Stimulated activated CD8-positive, alpha-beta memory T cell treated with anti-CD3 and anti-CD28 coated beads, Interleukin-12 subunit alpha, Interleukin-12 subunit beta, amount 100 ng/mL, for 24 hours (primary cell): ENCODE results near the gene PPP1R14D.

Source experiments
- DNase-seq: peaks from one replicate; pipeline ENCODE4 v3.0.0-alpha.2; 2020; ENCODE audit errors: extremely low read depth

Gene PPP1R14D

DNA sequence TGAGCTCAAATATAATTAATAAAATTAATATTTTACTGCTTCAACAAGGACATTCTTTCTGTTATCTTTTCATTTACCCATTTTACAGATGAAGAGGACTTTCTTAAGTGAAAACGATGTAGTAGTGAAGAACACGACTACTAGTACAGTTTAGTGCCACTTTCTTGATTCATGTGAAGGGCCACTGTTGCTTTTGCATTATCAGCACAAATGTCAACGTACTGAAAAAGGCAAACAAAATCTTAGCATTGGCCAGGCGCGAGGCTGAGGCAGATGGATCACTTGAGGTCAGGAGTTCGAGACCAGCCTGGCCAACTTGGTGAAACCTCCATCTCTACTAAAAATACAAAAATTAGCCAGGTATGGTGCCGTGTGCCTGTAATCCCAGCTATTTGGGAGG lies 9.5 kb downstream of the PPP1R14D start:
- DNase-seq, result no peak

DNA sequence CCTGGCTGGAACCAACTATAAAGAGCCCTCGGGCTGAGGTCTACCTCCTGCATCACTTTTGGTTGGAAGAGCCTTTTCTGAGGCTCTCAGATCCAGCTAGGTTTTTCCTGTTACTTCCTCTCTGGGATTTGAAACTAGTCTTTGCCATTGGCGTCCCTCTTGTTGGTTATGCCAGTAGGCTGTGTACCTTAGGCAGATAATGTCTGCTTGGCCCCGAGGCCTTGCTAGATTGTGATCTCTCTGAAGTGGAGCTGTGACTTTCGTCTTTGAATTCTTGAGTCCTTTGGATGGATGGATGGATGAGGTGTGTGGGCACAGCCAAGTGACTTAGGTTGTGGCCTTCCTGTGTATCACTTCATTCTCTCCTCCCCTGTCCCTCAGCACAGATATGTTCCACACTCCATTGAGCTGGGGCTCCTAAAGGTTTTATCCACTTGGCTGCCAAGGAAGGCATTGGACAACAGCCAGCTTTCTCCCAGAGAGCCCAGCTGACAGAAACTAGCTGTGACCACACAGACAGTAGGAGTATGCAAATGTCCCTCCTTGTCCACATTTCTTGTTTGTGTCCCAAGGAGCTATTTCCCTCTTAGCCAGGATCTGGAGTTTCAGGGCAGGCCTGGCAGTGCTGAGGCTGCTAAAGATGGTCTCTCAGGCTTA lies 13.3 kb downstream of the PPP1R14D start:
- no peak for DNase-seq

DNA sequence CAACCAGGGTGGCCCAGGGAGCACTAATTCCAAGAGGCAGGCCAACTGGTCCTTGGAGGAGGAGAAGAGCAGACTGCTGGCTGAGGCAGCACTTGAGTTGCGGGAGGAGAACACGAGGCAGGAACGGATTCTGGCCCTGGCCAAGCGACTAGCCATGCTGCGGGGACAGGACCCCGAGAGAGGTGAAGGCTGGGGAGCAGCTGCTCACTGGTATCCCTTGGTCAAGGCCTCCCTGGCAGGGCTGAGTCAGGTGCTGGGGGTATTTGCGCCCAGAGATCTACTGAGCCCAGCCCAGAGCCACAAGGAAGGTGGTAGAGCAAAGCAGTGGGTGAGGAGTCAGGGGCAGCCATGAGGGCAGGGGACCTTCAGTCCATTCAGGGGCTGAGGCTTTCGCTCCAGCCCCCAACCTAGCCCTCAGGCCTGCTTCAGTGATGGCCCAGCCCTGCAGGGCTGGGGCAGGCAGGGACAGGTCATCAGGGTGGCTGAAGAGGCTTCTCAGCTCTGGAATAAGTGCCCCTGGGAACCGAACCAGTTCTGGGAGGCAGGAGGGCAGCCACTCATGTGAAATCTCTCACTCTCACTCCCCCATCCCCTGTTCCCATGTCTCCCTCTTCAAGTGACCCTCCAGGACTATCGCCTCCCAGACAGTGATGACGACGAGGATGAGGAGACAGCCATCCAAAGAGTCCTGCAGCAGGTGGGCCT lies 15.6 kb downstream of the PPP1R14D start:
- DNase-seq, result no peak

DNA sequence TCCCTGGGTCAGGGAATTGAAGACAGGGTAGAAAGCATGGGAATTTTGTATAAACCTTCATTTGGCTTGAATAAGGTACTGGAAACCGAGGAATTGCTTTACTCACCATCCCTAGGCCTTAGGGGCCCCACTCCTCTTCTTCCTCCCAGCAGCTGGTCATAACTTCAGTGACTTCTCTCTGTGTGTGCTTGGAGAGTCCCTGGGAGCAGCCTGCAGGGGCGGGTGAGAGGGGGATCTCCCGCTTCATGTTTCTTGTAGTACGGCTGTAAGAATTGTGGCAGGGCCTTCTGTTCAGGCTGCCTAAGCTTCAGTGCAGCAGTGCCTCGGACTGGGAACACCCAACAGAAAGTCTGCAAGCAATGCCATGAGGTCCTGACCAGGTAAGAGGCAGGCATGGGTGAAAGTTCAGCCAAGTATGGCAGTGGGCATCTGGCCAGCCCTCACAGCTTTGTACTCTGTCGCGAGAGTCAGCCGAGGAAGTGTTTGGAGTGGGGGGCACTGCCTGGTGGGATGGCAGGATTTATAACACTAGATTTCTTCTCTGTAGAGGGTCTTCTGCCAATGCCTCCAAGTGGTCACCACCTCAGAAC lies 19.6 kb downstream of the PPP1R14D start:
- no peak for DNase-seq

DNA sequence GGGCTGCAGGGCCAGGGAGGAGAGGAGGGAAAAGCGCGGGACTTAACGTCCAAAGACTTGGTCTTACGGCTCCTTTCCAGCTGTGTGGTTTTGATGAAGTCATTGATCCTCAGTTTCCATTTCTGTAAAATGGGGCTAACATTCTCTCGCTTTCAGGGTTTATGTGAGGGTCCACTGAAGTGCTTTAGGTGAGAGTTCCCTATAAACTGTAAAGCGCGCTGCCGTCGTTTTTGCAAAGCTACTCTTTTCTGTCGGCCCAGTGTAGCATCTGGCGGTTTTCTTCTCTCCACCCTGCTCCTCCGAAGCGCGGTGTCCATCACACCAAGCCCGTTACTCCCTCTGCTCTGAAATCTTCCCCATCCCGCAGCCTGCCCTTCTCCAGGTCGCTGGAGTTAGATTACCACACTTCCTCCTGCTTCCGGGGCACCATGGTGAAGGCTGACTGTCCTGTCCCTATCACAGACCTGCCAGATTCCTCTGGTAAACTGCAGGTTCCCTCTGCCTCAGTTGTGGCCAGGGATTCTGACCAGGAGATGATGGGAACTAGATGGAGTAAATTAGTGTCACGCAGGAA lies 20.5 kb downstream of the PPP1R14D start:
- DNase-seq, result no peak

DNA sequence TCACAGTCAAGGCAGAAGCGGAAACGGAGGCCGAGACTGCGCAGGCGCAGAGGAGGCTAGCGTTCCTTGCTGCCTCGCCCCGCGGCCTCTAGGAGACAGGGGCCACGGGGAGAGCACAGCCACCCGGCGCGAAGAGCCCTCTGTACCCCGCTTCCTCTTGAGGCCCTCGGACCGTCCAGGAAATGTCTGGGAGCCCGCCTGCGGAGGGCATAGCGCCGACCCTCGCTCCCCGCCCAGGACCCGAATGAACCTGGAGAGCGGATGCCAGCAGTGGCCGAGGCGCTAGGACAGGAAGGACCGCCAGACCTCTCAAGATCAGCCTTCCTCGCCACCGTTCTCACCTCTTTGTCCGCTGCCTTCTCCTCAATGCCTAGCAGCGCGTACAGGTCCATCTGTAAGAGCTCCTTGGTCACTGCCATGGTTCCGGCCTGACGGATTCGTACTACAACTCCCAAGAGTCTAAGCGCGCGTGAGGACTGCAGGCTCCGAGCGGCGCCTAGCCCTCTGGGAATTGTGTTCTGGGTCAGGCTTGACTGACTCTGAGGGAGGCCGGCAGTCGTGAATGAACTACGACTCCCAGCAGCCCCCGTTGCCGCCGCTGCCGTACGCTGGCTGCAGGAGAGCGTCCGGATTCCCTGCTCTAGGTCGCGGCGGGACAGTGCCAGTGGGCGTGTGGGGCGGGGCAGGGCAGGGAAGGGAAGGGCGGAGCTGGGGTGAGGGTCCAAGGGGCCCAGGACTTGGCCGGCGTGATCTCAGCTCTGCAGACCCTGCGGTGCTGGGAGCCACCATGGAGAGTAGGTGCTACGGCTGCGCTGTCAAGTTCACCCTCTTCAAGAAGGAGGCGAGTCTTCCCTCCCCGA lies 21.2 kb downstream of the PPP1R14D start, which contains the start of the genes DNAJC17 and ZFYVE19:
Gene DNAJC17 (minus strand): TSS at position 446 of the 860 bp plus-strand sequence. CDS start 27 bp downstream, at position 419.
Gene ZFYVE19 (plus strand): TSS at position 62 of the 860 bp plus-strand sequence. CDS start 501 bp downstream, at position 563.
- DNase-seq, result peak; percentile 84

DNA sequence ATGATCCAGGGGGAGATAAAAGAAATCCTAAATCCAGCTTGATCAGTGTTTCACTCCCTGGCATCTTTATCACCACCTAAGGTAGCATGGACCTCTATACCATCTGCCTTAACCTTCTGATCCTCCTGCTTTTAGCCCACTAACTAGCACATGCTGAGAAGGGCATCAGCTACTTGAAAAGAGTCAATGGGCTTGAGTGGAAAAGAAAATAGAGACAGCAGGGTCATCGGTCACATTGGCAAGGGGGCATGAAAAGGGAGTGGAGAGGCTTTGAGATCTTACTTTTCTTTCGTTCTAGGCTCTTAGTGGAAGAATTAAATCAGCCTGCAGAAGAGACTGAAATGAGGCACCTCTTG lies 21.9 kb downstream of the PPP1R14D start:
- DNase-seq, result no peak

DNA sequence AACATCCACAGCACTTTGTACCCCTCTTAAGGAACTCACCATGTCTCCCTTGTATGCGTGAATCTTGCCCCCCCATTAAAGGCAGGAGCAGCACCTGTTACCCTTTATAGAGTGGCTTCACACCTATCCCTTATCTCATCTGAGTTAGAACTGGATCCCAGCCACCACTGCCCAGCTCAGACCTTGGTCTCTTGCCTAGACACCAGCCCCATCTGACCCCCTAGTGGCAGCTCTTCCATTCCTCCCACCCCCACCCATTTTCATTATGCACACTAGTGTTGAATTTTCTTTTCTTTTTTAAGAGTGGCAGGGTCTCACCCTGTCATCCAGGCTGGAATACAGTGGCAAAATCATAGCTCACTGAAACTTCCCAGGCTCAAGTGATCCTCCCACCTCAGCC lies 24.8 kb downstream of the PPP1R14D start:
- no peak for DNase-seq

DNA sequence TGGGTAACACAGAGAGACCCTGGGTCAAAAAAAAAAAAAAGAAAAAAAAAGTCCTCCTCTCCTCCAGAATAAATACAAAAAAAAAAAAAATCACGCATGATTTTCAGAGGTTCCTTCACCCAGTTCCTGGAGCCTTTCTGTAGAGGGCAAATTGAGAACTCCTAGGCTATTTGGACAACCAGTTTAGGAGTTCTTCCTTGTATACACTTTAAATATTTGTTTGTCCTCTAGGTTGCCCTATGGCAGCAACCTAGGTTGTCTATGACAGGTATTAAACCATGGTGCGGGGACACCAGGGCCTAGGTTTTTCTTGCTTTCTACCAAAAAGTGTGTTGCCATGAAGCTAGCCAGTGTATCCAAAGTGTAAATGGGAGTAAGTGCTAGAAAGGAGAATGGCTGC lies 25.4 kb downstream of the PPP1R14D start:
- DNase-seq, result no peak

DNA sequence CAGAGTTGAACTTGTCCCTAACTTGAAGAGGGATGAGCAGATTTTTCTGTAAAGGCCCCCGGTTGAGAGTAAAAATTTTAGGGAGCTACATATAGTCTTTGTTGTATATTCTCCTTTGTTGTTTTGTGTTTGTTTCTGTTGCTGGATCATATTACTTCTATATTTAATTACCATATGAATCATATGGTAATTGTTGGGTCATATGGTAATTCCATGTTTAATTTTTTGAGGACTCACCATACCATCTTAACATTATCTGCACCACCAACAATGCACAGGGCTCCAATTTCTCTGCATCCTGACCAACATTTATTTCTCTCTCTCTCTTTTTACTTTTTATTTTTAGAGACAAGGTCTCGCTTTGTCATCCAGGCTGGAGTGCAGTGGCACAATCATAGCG lies 29.0 kb downstream of the PPP1R14D start:
- no peak for DNase-seq

DNA sequence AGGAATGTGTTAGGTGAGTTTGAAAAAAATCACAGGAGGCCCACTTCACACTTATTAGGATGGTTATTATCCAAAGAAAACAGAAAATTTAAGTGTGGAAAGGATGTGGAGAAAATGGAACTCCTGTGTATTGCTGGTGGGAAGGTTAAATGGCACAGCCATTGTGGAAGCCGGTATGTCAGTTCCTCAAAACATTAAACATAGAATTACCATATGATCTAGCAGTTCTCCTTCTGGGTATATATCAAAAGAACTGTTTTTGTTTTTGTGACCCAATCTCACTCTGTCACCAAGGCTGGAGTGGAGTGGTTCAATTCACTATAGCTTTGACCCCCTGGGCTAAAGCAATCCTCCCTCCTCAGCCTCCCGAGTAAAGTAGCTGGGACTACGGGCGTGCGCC lies 32.0 kb downstream of the PPP1R14D start:
- no peak for DNase-seq

DNA sequence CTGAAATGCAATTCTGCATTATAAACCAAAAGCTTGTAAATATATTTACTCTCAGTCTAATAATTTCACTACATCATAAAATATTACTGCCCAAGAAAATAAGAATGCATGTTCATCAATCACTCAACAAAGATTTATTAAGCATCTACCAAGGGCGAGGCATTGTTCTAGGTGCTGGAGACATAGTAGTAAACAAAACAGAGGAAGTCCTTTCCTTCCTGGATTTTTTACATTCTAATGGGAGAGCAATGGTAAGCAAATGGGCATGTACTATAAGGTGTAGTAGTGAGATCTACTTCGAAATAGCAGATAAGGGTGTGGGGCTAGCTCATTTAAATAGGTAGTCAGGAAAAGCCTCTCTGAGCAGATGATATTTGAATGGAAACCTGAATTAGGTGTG lies 32.5 kb downstream of the PPP1R14D start:
- DNase-seq, result no peak

DNA sequence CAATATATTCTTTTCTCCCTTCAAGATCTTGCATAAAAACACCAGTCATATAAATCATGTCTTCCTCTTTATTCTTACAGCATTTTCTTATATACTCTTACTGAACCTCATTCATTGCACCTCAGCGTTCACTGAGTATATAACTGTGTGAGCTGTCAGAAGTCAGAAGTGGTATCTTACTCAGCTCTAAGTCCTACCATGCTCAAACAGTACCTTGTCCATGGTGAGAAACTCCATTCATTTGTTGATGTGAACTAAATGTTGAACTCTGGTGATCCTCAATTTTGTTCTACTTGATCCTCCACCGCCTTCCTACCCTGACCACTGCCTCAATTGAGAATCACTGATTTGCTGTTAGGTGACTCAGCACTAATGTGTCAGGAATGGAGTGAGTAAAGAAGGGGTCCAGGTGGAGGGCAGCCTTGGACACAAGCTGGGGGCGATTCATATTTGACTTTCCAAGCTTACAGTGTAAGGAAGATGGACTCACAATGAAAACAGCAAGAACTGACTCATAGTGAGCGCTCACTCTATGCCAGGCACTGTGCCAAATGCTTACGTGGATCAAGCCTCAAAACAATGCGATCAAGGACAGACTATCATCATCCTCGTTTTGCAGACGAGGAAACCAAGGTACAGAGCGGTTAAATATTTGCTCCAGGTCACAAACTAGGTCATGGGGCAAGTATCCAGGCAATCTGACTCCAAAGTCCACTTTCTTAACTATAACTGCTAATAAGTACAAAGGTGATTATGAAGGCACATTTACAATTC lies 35.1 kb downstream of the PPP1R14D start:
- DNase-seq, result no peak

DNA sequence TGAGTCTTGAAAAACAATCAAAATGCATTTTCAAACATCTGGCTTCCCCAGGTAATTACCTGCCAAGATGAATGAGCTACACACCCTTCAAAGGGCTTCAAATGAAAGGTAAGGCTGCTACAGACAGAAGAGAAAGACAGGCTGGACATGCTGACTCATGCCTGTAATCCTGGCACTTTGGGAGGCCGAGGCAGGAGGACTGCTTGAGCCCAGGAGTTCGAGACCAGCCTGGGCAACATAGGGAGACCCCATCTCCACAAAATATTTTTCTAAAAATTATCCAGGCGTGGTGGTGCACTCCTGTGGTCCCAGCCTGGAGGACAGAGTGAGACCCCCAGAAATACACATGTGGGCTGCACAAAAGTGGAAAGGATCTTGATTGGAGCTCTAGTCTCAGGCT lies 36.1 kb downstream of the PPP1R14D start:
- no peak for DNase-seq

DNA sequence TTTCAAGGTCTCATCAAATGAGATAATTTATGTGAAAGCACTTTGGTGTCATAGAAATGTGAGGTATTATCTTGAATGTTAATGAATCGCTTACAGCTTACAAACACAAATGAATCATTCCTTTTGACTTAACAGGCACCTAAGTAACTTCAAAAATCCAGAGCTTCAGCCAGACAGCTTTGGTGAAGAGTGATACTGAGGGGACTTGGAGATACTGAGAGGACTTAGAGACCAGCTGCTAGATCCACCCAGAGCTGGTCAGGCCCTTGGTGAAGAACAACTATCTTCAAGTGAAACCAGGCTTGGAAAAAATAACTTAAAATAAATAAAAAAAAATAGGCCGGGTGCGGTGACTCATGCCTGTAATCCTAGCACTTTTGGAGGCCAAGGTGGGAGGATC lies 37.8 kb downstream of the PPP1R14D start:
- no peak for DNase-seq

DNA sequence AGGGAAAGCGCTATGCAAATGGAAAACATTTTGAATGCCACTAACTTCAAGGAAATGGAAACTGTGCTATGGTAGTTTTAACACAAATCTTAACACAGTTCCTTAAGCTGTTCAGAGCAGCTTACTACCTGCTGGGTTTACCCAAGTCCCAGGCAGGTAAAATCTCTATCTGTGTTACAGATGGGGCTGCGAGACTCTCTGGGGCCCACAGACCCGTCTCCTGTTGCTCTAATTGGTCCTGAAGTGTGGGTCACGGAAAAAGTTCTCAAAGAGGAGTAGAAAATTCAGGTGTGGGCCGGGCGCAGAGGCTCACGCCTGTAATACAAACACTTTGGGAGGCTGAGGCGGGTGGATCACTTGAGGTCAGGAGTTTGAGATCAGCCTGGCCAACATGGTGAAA lies 38.5 kb downstream of the PPP1R14D start:
- no peak for DNase-seq

DNA sequence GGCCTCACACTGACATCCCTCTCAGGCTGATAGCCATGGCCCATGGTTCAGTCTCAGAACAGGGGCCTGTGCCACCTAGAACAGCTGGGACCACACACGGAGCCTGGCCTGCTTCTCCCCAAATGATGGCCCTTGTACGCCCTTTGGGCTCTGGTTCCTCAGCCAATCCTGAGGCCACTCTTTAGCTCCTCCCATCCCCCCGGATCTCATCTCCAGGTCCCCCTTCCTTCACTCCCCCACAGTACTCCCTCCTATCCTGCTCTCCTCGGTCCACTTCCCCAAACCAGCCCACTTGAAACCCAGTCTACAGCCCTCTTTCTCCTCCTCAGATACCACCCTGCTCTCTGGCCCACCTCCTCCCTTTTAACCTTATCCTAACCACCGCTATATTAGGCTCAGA lies 39.4 kb downstream of the PPP1R14D start:
- DNase-seq, result no peak

DNA sequence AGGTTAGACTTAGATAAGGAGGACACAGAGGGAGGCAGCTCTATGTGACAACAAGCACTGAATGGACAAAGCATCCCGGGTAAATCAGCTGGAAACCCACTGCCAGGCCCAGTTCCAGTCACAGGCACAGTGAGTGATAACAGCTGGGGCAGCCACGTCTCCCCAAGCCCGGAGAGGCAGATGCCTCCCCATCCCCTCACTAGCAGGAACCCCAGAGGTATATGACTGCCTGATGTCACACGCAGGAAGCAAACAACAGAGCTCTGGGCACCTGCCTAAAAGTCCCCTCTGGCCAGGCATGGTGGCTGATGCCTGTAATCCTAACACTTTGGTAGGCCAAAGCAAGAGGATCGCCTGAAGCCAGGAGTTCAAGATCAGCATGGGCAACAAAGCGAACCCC lies 40.5 kb downstream of the PPP1R14D start:
- DNase-seq, result no peak

DNA sequence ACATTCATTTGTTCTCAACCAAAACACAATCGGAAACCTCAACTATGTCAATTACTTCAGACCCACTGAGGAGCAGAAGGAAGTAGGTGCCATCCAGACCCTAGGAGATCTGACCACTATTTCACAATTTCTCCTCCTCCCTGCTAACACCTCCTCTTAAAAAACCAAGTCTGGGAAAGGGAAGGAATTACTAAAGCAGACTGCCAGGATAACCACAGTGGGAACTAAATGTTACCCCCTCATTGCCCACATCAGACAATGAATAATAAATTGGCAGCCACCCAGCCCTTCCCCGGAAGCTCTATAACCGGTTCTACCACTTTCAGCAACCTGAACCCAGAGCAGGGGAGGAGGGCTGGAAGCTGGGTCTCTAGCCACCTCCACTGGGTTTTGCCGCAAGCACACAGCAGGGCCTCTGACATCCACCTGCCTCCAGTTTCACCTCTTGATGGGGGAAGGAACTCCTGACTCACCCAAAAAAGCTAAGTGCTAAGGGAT lies 41.1 kb downstream of the PPP1R14D start:
- DNase-seq, result no peak

DNA sequence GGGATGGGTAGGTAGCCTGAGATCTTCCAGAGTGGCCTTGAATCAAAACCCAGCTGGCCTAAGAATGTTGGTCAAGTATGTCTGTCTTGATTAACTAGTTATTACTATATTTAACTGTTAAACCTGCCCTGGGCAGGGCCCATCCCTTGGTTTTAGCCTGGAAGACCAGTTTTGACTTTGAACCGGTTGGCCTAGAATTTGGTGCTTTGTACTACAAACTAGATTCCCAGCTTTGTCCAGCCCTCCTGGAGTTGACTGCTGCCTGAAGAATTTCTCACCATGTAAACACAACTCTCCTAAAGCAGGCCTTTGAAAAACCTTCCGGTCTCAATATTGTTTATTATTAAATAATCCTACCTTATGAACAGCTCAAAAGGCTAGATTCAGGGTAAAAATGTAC lies 42.7 kb downstream of the PPP1R14D start:
- no peak for DNase-seq

DNA sequence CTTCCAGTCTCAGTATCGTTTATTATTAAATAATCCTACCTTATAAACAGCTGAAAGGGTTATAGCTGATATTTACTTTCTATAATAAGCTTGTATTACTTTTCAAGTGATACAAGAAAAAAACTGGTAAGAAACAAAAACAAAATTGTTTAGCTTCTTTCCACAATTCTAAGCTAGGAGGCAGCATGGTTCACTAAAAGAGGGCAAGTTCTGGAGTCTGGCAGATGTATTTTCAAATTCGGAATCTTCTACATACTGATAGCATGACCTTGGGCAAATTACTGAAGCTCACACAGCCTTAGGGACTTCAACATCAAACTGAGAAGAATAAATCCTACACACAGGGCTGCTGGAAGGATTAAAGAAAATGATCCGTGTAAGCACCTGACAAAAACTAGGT lies 43.3 kb downstream of the PPP1R14D start:
- no peak for DNase-seq
